Measurements from ENCODE around the gene GPATCH4.
A peak's percentile ranks its signal among the peaks of the same experiment; 100 is the strongest.
"Not testable (repeated sequence)": the region's sequence is repeated elsewhere in the genome, so short reads cannot be mapped to it uniquely, and the experiment has no call there.

The GPATCH4 gene

DNA sequence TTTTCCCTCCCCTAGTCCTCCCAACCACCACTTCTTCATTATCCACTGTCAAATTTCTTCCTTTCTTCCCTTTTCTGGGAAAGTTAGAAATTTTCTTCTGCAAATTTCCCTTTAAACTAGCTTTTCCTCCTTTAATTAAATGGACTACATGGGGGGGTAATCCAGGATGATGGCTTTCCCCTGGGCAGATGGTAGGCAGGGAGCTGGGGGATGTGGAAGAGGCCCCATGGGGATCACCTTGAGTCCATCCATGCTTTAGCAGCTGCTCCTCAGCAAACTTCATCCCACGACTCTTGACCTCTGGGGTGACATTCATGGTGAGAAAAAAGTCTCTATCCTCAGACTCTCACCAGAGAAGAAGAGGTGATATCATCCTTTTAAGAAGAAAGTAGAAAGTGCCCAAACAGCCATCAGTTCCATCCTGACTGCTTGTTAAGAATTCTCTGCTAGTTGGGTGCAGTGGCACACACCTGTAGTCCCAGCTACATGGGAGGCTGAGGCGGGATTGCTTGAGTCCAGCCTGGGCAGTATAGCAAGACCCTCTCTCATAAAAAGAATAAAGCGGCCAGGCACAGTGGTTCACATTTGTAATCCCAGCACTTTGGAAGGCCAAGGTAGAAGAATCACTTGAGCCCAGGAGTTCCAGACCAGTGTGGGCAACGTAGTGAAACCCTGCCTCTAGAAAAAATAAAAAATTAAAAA lies 2.4 kb downstream of the GPATCH4 start:
- DNase-seq (ENCODE audit: low read depth in 2 of 2, low spot score in 1 of 2) = no peak

- no peak for DNase-seq (ENCODE audit: low read depth in 2 of 2, low spot score in 1 of 2)
Measured at GRCh38 chr1:156598125-156598524, 3.2 kb downstream of the GPATCH4 start.

DNA sequence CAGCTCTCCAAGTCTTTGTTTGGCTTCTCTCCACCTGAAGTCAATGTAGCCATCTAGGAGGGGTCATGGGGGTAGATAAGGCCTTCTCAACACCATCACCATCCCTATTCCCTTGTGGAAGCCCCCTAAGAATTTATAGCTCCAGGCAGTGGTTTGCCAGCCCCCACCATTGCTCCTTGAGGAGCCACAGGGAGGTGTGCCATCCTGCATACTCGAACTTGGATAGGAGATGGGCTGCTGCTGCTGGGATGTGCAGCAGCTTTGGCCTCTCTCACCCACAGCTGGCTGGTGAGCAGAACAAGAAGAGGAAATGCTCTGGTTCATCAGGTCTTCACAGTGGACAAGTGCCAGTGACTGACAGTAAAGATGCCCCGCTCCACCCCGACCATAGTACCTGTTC lies 4.9 kb downstream of the GPATCH4 start:
- DNase-seq (ENCODE audit: low read depth in 2 of 2, low spot score in 1 of 2) = no peak

GRCh38 chr1:156595016-156595415 lies 6.3 kb downstream of the GPATCH4 start:
- DNase-seq (ENCODE audit: low read depth in 2 of 2, low spot score in 1 of 2) = no peak

DNA sequence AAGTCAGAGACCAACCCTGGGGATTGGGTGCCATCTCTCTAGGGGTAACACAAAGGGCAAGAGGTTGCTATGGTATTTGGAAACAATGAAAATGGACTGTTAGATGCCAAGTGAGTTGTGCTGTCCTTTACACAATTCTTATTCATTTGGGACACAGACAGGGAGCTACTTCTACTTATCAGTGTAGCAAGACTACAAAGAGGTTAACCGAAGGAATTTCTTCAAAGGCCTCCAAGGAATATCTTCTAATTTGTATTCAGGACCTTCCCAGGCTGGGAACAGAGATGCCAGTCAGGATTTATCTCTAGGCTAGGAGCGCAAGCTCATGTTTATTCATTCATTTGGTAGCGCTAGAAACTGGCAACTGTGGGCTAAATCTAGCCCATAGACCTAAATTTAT lies 7.1 kb downstream of the GPATCH4 start:
- DNase-seq (ENCODE audit: low read depth in 2 of 2, low spot score in 1 of 2) = no peak

GRCh38 chr1:156593661-156593989 lies 7.7 kb downstream of the GPATCH4 start:
- no peak for DNase-seq (ENCODE audit: low read depth in 2 of 2, low spot score in 1 of 2)

DNA sequence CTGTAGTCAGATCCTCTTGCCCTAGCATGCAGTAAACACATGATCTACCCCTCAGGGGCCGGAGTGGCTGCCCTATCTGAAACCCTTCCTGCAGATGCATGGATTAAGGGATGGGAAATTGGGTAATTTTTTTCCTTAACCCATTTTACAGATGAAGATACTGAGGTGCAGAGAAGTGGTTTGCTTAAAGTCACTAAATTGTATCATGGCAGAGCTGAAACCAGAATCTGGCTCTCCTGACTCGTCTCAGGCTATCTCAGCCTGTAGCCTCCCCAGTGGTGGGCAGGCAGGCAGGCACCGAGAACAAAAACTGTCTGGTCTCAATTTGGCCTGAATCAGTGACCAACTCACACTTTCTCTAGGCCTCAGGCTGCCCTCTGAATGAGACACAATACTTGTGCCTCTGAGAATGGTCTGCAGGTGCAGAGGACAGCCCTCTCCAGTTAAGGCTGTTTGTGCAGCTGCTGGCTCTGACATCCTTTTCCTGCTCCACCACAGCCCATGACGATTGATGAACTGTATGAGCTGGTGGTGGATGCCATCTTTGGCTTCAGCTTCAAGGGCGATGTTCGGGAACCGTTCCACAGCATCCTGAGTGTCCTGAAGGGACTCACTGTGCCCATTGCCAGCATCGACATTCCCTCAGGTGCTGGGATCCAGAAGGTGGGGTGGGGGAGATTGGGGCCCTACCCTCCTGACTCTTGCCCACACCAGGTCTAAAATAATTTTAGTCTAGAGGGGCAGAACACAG lies 8.2 kb downstream of the GPATCH4 start:
- no peak for DNase-seq (ENCODE audit: low read depth in 2 of 2, low spot score in 1 of 2)

DNA sequence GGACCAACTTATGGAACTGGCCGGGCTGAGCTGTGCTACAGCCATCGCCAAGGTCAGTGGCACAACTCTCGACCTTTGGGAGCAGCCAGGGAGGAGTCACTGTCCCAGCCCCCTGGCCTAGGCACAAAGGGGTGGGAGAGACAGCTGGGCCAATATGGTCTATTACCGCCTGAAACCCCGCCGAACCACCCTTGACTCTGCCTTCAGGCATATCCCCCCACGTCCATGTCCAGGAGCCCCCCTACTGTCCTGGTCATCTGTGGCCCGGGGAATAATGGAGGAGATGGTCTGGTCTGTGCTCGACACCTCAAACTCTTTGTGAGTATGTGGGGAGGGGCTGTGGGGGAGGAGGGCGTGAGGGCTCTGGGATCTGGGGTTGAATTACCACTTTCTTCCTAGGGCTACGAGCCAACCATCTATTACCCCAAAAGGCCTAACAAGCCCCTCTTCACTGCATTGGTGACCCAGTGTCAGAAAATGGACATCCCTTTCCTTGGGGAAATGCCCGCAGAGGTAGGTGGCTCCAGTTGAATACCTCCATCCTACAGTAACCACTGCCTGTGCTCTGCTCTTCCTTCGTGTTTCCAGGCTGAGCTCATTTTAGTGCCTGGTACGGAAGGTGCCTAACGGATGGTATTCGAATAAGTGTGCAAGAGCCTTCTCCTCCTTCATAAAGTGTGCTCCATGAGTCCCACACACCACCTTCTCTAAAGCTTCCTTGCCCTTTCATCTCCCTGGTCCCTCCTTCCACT lies 8.9 kb downstream of the GPATCH4 start:
- no peak for DNase-seq (ENCODE audit: low read depth in 2 of 2, low spot score in 1 of 2)

DNA sequence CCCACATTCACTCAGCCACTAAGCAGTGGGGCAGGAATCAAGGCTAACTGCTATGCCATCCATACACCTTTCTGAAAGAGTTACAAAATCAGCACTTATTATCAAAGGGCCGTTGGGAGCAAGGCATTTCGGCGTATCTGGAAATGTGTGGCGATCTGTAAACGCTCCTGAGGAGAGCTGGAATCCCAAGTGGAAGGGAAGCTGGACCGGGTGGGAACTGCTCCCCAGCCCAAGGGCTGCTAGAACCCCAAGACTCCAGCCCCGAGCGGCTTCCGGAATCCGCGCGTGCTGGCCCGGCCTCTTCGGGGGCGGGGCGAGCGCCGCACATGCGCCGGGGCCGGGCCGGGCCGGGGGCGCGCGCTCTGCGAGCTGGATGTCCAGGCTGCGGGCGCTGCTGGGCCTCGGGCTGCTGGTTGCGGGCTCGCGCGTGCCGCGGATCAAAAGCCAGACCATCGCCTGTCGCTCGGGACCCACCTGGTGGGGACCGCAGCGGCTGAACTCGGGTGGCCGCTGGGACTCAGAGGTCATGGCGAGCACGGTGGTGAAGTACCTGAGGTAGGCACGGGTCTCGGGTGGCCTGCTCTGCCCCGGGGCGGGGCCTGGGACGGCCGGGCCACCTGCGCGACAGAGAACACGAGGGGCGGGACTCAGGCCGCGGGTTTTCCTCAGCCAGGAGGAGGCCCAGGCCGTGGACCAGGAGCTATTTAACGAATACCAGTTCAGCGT lies 9.7 kb downstream of the GPATCH4 start, which contains the start of gene NAXE:
TSS of gene NAXE (plus strand) at position 345 of the 726 bp plus-strand sequence. CDS start at position 374, 29 bp downstream.
- peak in 1 of 2 donors; percentile 46 for DNase-seq (ENCODE audit: low read depth in 2 of 2, low spot score in 1 of 2)

DNA sequence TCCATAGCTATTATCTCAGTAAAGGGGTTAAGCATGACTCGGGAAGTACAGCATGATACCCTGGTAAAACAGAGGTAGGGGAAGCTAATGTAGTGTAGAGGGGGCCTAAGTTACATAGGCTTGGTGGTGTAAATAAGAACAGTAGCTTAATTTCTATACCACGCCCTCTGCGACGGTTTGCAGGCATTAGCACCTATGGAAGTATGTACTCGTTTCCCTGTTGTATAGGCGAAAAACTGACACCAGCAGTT lies 10.2 kb downstream of the GPATCH4 start:
- DNase-seq (ENCODE audit: low read depth in 2 of 2, low spot score in 1 of 2) = no peak

GRCh38 chr1:156590326-156591180 lies 10.7 kb downstream of the GPATCH4 start:
- no peak for DNase-seq (ENCODE audit: low read depth in 2 of 2, low spot score in 1 of 2)

- DNase-seq (ENCODE audit: low read depth in 2 of 2, low spot score in 1 of 2) = no peak
Measured at GRCh38 chr1:156589546-156589945, 11.7 kb downstream of the GPATCH4 start.

DNA sequence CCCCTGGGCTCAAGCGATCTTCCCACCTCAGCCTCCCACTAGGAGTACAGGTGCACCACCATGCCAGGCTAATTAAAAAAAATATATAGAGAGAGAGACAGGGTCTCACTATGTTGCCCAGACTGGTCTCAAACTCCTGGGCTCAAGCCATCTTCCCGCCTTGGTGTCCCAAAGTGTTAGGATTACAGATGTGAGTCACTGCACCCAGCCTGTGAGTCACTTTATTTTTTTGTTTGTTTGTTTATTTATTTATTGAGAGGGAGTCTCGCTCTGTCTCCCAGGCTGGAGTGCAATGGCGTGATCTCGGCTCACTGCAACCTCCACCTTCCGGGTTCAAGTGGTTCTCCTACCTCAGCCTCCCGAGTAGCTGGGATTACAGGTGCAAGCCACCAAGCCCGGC lies 13.4 kb downstream of the GPATCH4 start:
- not testable (repeated sequence) for DNase-seq (ENCODE audit: low read depth in 2 of 2, low spot score in 1 of 2)

GRCh38 chr1:156586892-156587477 lies 14.3 kb downstream of the GPATCH4 start:
- DNase-seq (ENCODE audit: low read depth in 2 of 2, low spot score in 1 of 2) = no peak

DNA sequence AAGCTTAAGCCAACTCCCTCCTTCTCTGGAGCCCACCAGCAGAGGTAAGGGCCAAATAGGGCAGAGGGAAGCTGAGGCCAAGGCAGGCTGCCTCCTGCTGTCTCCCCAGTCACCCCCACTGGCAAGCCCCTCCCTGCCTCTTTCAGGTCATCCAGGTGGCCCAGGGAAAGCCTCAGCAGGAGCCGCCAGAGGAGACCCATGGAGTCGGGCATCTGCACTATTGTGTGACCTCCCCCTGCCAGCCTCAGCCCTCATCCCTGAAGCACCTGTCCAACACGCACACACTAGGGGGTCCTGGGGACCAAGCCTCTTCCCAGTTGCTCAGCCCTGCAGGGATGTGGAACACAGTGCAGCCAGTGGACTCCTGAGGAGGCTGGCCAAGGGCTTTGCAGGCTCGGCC lies 15.0 kb downstream of the GPATCH4 start:
- no peak for DNase-seq (ENCODE audit: low read depth in 2 of 2, low spot score in 1 of 2)

DNA sequence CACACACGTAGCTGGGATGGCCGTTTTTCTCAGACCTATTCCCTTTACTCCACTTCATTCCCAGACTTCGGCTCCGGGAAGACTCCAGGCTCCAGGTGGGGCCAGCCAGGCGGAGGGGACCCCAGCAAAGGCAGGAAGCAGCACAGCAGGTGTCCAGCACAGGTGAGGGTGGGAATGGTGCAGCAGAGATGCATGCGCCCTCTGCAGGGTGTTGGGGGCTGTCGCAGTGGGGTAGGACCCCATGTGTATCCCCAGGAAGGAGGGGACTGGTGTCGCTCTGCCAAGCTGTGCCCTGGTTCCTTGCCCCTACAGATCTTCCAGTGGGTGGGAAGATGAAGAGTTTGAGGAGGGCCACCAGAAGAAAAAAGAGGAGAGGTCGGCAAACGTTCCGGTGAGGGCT lies 16.5 kb downstream of the GPATCH4 start:
- DNase-seq (ENCODE audit: low read depth in 2 of 2, low spot score in 1 of 2) = no peak

DNA sequence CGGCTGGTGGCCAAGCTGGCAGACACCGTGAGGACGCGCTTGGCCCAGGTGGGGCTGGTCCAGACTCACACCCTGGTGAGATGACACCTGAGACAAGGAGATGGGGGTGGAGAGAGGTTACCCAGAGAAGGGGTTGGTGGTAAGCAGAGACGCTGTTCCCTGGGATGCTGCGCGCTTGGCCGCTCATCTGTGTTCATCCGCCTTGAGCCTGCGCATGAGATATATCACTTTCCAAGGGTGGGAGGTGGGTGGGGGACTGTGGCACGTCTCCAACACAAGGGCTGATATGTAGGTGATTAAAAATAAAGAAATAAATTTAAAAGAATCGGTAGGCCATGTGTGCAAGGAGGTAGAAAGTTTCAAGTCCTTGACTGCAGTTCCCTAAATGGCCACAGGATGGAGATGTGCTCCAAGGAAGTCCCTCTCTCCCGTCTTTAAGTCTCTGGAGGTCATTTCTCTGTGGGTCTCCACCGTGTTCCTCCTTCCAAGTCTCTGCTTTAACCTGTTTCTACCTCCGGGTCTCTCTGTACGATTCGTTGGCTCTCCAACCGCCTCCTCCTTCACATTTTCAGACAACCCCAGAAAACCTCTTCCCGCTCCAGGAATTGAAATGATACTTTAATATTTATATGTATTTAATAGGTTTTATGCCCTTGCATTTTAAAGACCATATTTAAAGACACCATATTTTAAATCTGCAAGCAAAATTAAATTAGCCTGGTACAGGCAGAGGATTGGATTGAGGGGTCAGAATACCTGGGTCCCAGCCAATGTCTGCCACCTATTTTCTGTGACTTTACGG lies 17.3 kb downstream of the GPATCH4 start:
- DNase-seq (ENCODE audit: low read depth in 2 of 2, low spot score in 1 of 2) = peak in 1 of 2 donors; percentile 65

- DNase-seq (ENCODE audit: low read depth in 2 of 2, low spot score in 1 of 2) = no peak
Measured at GRCh38 chr1:156582388-156583017, 18.8 kb downstream of the GPATCH4 start.

Measured in stimulated activated CD8-positive, alpha-beta memory T cell treated with anti-CD3 and anti-CD28 coated beads, Interleukin-4, amount 100 ng/mL, for 4 hours (primary cell).